Hematopoietic multipotent progenitor cell treated with erythropoietin and hydrocortisone succinate and interleukin-3 and kit ligand, for 4 days (in vitro differentiated cells): ENCODE data around the gene PXMP4.

Experiments used
- DNase-seq: peaks from one replicate; pipeline ENCODE4 v3.0.0-alpha.2; 2015

The PXMP4 gene

DNA sequence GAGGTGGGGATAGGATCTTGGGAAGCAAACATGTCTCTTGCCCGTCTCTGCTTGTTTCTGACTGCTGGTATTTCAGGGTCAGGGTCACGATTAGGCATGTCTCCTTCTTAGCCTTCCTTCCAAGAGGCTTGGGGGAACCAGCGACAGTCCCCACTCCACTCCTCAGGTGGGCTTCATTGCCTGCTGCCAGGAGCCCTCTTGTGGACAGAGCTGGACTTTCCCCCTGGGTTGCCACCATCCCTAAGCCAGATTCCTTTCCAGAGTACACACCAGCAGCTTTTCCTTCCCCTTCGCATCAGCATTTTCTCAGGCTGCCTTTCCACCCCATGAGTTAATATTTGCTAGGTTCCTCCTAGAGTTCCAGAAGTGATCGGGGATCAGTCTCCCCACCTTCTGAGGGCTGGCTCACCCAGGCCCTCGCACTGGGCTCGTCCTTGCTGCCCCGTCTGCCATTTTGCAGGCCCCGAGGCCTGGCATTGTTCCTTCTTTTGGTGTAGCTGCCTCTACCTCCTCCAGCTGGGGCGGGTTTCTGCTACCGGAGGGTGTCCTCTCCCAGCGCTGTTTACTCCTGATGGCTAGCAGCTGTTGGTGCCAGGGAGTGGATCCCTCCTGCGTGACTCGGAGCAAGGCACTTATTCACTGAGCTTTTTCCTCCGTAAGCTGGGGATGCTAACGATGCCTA lies 66.8 kb downstream of the PXMP4 start:
- peak; percentile 76 for DNase-seq
